Activated CD8-positive, alpha-beta memory T cell treated with anti-CD3 and anti-CD28 coated beads for 1 hour (primary cell): Measurements from ENCODE around the gene MEAF6.
"Not testable (repeated sequence)": the region's sequence is repeated elsewhere in the genome, so short reads cannot be mapped to it uniquely, and the experiment has no call there.

ENCODE experiments used
- DNase-seq, 2 donors: peaks; one replicate each; pipeline ENCODE4 v3.0.0-alpha.2; 2020; ENCODE audit warnings: low read depth in 1 of 2; ENCODE audit errors: extremely low read depth in 1 of 2

The MEAF6 gene

GRCh38 chr1:37514350-37515184 is at the start of gene MEAF6:
Gene MEAF6 (minus strand): TSS chr1:37514766. CDS start chr1:37514746, 20 bp downstream.
- peak; percentile 39 to 80 for DNase-seq

- no peak for DNase-seq
These were observed 48.4 kb upstream of the MEAF6 start for GRCh38 chr1:37562984-37563383.

GRCh38 chr1:37561133-37562132 is 46.9 kb upstream of the MEAF6 start:
- DNase-seq, result no peak

- no peak for DNase-seq
These were observed 46.0 kb upstream of the MEAF6 start for GRCh38 chr1:37560401-37561132.

- not testable (repeated sequence) for DNase-seq
These were observed 45.4 kb upstream of the MEAF6 start for GRCh38 chr1:37559957-37560379.

GRCh38 chr1:37559080-37559479 is 44.5 kb upstream of the MEAF6 start:
- DNase-seq, result no peak

GRCh38 chr1:37558411-37558810 is 43.8 kb upstream of the MEAF6 start:
- no peak for DNase-seq

GRCh38 chr1:37557402-37557801 is 42.8 kb upstream of the MEAF6 start:
- DNase-seq, result no peak

GRCh38 chr1:37556712-37557196 is 42.2 kb upstream of the MEAF6 start, which contains the start of gene DNALI1:
Gene DNALI1 (plus strand): TSS chr1:37556940. CDS start chr1:37556995, 55 bp downstream.
- no peak for DNase-seq

GRCh38 chr1:37553927-37554808 is 39.6 kb upstream of the MEAF6 start, which contains the start of gene SNIP1:
Gene SNIP1 (minus strand): TSS chr1:37554293. CDS start chr1:37554229, 64 bp downstream.
- peak; percentile 73 to 77 for DNase-seq

- no peak for DNase-seq
These were observed 39.0 kb upstream of the MEAF6 start for GRCh38 chr1:37553598-37553926.

GRCh38 chr1:37549341-37549740 is 34.8 kb upstream of the MEAF6 start:
- DNase-seq, result no peak

- no peak for DNase-seq
These were observed 30.5 kb upstream of the MEAF6 start for GRCh38 chr1:37545019-37545418.

- DNase-seq, result no peak
These were observed 30.0 kb upstream of the MEAF6 start for GRCh38 chr1:37544530-37544929.

- no peak for DNase-seq
These were observed 25.6 kb upstream of the MEAF6 start for GRCh38 chr1:37540036-37540785.

GRCh38 chr1:37539154-37539553 is 24.6 kb upstream of the MEAF6 start:
- DNase-seq, result not testable (repeated sequence)

GRCh38 chr1:37537378-37537777 is 22.8 kb upstream of the MEAF6 start:
- no peak for DNase-seq

GRCh38 chr1:37533317-37534093 is 18.9 kb upstream of the MEAF6 start:
- DNase-seq, result no peak
